ENCODE results near the gene ZBTB5. TPM values are rescaled to one million over a fixed set of nuclear protein-coding genes. Genes with fewer than 3 reads are reported as not detected.

The ZBTB5 gene
- total RNA-seq, 6 experiments from 2014 or later, result 4.3 to 6.6 (median 5.5) TPM

GRCh38 chr9:37466037-37466709, 923 bp upstream of the ZBTB5 start:
- intact Hi-C loops (cut with DNase I), result no loop called here
- ATAC-seq (peak; percentile 20 to 38 (median 28)), DNase-seq (peak; percentile 72 to 75 (median 73))
- peak; percentile 48 for TF ChIP-seq POLR2A (IDR thresholded peaks at IDR 0.05)
- TF ChIP-seq, protein P1, sequence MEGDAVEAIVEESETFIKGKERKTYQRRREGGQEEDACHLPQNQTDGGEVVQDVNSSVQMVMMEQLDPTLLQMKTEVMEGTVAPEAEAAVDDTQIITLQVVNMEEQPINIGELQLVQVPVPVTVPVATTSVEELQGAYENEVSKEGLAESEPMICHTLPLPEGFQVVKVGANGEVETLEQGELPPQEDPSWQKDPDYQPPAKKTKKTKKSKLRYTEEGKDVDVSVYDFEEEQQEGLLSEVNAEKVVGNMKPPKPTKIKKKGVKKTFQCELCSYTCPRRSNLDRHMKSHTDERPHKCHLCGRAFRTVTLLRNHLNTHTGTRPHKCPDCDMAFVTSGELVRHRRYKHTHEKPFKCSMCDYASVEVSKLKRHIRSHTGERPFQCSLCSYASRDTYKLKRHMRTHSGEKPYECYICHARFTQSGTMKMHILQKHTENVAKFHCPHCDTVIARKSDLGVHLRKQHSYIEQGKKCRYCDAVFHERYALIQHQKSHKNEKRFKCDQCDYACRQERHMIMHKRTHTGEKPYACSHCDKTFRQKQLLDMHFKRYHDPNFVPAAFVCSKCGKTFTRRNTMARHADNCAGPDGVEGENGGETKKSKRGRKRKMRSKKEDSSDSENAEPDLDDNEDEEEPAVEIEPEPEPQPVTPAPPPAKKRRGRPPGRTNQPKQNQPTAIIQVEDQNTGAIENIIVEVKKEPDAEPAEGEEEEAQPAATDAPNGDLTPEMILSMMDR (IDR thresholded peaks at IDR 0.05), result no peak
- no peaks in the 10 kb centered on the region for H3K27me3 ChIP-seq
- peaks cover 0 to 23% (median 2%) of the 10 kb centered on the region in 4 donors for H3K4me1 ChIP-seq
- H3K4me3 ChIP-seq, result peak overlapping the region; percentile 47 to 98 (median 82)
- peak overlapping the region; percentile 69 to 88 (median 73) for H3K27ac ChIP-seq
- no peaks in the 10 kb centered on the region for H3K36me3 ChIP-seq
- WGBS (ENCODE audit: insufficient coverage, low coverage, low lambda C conversion rate, missing lambda C conversion rate), result under 1% methylated on average over 19 of the region's 47 CpGs
- no peaks in the 10 kb centered on the region for H3K9me3 ChIP-seq

- TF ChIP-seq, protein P1 (IDR thresholded peaks at IDR 0.05), result no peak
- TF ChIP-seq POLR2A (IDR thresholded peaks at IDR 0.05), result peak; percentile 50
- Histone ChIP-seq H3K9me3 (no peaks in the 10 kb centered on the region), H3K4me3 (peak overlapping the region; percentile 82 to 98 (median 91)), H3K27me3 (no peaks in the 10 kb centered on the region), H3K36me3 (no peaks in the 10 kb centered on the region), H3K4me1 (peaks cover 0 to 24% (median 3%) of the 10 kb centered on the region in 4 donors), H3K27ac (peak overlapping the region; percentile 88 to 95 (median 94))
- DNase-seq (peak; percentile 79 to 85 (median 83)), ATAC-seq (peak; percentile 49 to 62 (median 61))
- intact Hi-C loops (cut with DNase I), result no loop called here
- WGBS (ENCODE audit: insufficient coverage, low coverage, low lambda C conversion rate, missing lambda C conversion rate), result 2% methylated on average over 4 of the region's 47 CpGs
Observed at GRCh38 chr9:37464426-37465248, 613 bp downstream of the ZBTB5 start.

DNA sequence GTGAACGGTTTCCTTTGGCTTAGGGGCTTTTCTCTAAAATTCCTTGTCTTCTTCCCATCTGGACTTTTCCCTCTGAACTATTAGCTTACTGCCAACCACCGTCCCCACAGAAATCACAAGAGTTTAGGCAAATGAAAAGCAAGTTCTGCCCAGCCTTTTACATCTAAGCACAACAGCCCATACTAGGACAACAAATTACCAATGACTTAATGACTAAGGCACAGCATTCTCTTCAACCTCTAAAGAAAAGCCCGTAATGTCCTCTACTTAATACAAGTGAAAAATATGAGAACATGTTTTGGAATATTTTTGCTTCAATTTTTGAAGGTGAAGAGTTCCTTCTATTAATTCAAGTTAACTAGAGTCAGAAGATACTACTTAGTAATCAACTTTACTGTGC, 1.2 kb downstream of the ZBTB5 start:
- no peak for ATAC-seq
- intact Hi-C loops (cut with DNase I), result no loop called here
- TF ChIP-seq, protein P1 (IDR thresholded peaks at IDR 0.05), result no peak
- no peak for TF ChIP-seq POLR2A (IDR thresholded peaks at IDR 0.05)
- peak overlapping the region; percentile 82 to 98 (median 91) for H3K4me3 ChIP-seq
- H3K36me3 ChIP-seq, result no peaks in the 10 kb centered on the region
- no peak for DNase-seq
- H3K9me3 ChIP-seq, result no peaks in the 10 kb centered on the region
- peak overlapping the region in 2 of 3 donors; percentile 88 to 95 for H3K27ac ChIP-seq
- peaks cover 0 to 24% (median 3%) of the 10 kb centered on the region in 4 donors for H3K4me1 ChIP-seq
- WGBS (ENCODE audit: insufficient coverage, low coverage, low lambda C conversion rate, missing lambda C conversion rate), result 13% methylated on average over 3 of the region's 3 CpGs
- H3K27me3 ChIP-seq, result no peaks in the 10 kb centered on the region

DNA sequence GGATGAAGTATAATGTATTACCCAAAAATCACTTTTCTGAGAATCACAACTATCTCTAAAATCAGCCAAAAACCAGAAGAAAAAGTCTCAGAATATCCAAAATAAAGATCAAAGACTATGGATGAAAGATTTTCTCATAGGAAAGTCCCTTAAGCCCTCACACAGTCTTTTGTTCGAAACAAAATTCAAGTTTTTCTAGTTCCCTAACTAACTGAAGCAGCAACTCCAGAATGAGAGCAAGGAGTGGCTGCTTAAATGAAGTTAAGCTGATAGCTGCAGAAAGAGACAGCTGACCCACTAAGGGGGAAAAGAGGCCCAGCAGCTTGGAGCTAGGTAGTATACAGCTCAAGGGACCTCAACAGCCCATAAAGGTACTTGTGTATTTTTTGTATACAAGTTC, 8.4 kb downstream of the ZBTB5 start:
- DNase-seq (no peak), ATAC-seq (no peak)
- WGBS (ENCODE audit: insufficient coverage, low coverage, low lambda C conversion rate, missing lambda C conversion rate), result 87% methylated on average over 1 of the region's 1 CpG
- intact Hi-C loops (cut with DNase I), result no loop called here
- no peak for TF ChIP-seq POLR2A (IDR thresholded peaks at IDR 0.05)
- TF ChIP-seq, protein P1 (IDR thresholded peaks at IDR 0.05), result no peak
- Histone ChIP-seq H3K27me3 (no peaks in the 10 kb centered on the region), H3K4me3 (no peak overlapping the region), H3K4me1 (peaks cover 0 to 31% (median 15%) of the 10 kb centered on the region in 4 donors), H3K27ac (no peak overlapping the region), H3K9me3 (no peaks in the 10 kb centered on the region), H3K36me3 (no peaks in the 10 kb centered on the region)
